ENCODE results near the gene ACOXL.

Gene ACOXL

DNA sequence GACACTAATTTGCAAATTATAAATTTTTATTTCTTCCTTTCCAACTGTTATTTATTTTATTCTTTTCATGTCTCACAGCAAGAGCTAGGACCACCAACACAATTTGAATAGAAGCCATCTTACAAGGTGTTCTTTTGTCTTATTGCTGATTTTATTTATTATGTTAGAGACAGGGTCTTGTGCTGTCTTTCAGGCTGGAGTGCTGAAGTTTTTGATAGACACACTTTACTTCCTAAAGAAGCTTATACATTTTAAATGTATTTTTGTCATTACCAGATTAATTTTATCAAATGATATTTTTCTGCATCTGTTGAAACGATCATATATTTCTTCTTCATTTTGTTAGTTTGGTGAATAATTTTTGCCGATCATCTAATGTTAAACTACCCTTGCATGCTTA is 258.1 kb downstream of the ACOXL start:
- ChIA-PET CTCF (no interaction called here), POLR2A (ENCODE audit: low non-redundant PET) (no interaction called here)
- DNase-seq (ENCODE audit: low spot score) = no peak
- TF ChIP-seq, protein P1, sequence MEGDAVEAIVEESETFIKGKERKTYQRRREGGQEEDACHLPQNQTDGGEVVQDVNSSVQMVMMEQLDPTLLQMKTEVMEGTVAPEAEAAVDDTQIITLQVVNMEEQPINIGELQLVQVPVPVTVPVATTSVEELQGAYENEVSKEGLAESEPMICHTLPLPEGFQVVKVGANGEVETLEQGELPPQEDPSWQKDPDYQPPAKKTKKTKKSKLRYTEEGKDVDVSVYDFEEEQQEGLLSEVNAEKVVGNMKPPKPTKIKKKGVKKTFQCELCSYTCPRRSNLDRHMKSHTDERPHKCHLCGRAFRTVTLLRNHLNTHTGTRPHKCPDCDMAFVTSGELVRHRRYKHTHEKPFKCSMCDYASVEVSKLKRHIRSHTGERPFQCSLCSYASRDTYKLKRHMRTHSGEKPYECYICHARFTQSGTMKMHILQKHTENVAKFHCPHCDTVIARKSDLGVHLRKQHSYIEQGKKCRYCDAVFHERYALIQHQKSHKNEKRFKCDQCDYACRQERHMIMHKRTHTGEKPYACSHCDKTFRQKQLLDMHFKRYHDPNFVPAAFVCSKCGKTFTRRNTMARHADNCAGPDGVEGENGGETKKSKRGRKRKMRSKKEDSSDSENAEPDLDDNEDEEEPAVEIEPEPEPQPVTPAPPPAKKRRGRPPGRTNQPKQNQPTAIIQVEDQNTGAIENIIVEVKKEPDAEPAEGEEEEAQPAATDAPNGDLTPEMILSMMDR (conservative IDR thresholded peaks at IDR 0.05; ENCODE audit: low read depth) = no peak
- H3K27ac ChIP-seq = no peak overlapping the region

DNA sequence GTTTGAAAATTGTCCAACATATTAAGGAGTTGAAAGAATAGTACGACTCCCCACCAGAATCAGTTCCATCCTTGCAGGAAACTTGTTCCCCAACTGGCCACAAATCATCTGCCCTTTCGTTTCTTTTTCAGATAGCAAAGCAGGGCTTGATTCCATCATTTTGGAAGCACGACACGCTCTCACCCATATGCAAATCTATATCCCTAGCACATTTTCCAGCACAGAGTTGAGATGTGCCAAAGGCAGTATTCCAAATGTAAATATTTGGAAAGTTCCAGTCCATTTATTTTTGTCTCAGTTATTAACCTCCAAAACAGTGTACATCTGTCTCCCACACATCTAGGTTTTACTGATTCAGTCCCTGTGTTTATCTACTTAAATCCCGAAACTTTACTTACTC is 259.5 kb downstream of the ACOXL start:
- TF ChIP-seq, protein P1 (conservative IDR thresholded peaks at IDR 0.05; ENCODE audit: low read depth) = no peak
- H3K27ac ChIP-seq = no peak overlapping the region
- ChIA-PET CTCF (no interaction called here), POLR2A (ENCODE audit: low non-redundant PET) (no interaction called here)
- DNase-seq (ENCODE audit: low spot score) = no peak

DNA sequence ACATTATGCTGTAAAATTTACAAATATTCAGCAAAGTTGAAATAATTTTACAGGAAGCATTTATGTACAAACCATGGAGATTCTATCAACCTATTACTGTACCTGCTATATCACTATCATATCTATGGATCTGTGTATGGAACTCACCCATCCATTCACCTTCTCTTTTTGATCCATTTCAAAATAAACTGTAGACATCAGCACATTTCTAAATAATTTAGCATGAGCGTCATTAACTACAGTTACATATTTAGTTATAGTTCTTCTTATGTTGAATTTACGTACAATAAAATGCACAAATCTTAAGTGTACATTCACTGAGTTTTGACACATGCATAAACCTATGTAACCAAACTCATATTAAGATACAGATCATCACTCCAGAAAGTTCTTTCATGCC is 260.5 kb downstream of the ACOXL start:
- no peak for DNase-seq (ENCODE audit: low spot score)

DNA sequence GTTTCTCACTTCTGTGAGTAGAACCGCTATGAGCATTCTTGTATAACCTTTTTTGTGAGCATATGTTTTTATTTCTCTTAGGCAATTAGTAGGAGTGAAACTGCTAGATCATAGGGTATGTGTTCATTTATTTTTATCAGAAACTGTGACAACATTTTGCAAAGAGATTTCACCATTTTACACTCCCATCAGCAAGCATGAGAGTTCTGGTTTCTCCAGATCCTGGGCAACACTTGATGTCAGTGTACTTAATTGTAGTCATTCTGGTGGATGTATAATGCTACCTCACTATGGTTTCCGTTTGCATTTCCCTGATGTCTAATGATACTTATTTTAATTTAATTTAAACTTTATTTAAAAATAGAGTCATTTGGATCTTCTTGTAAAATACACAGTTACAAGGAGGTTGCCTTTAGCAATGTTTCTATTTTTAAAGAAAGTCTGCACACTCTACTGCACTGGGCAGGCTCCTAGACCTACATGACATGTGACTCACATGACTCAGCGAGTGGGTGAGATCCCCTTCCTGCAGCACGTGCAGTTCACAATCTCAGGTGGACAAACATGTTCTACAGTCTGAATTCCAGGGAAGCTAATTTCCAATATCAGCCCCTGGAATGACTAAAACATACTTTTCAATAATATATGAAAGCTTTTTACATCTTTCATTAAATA is 261.3 kb downstream of the ACOXL start:
- DNase-seq (ENCODE audit: low spot score) = peak; percentile 19
- TF ChIP-seq, protein P1 (conservative IDR thresholded peaks at IDR 0.05; ENCODE audit: low read depth) = no peak
- CTCF ChIA-PET = no interaction called here

More for the DNA sequence above, 260.5 kb downstream of the ACOXL start:
- CTCF ChIA-PET = no interaction called here
- TF ChIP-seq, protein P1 (conservative IDR thresholded peaks at IDR 0.05; ENCODE audit: low read depth) = no peak
- POLR2A ChIA-PET (ENCODE audit: low non-redundant PET) = no interaction called here
- no peak overlapping the region for H3K27ac ChIP-seq

DNA sequence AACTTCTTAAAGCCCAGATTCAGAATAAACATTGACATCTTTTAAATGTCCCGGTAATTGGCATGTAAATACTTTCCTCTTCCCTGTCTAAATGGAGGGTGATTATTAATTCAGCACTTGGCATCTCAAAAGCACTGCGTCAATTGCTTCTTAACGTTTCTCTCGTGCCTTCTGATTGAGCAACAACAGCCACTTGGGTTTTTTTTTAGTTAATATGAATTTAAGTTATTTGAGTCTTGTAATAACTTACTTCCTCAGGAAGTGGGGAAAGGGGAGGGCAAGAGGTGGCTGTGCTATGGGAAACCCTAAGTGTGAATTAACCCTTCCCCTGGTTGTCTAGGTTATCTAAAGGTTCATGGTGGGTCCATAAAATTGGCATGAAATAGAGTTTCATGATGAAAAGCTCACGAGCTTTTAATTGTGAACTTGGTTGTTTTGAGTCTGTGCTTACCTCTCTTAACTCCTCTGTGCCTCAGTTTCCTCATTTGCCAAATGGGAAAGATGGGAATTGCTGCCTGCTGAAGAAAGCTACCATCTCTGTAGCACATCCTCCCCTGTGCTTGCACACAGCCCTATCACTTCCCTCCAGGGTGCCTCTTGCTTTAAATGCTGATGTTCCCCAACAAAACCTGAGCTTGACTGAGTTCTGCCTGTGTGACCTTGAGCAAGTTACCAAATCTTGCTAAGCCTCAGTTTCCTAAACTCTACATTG is 262.0 kb downstream of the ACOXL start:
- TF ChIP-seq, protein P1 (conservative IDR thresholded peaks at IDR 0.05; ENCODE audit: low read depth) = no peak
- ChIA-PET CTCF (no interaction called here), POLR2A (ENCODE audit: low non-redundant PET) (no interaction called here)
- no peak for DNase-seq (ENCODE audit: low spot score)
- H3K27ac ChIP-seq = no peak overlapping the region

More for the DNA sequence above, 261.3 kb downstream of the ACOXL start:
- no peak overlapping the region for H3K27ac ChIP-seq
- POLR2A ChIA-PET (ENCODE audit: low non-redundant PET) = no interaction called here

DNA sequence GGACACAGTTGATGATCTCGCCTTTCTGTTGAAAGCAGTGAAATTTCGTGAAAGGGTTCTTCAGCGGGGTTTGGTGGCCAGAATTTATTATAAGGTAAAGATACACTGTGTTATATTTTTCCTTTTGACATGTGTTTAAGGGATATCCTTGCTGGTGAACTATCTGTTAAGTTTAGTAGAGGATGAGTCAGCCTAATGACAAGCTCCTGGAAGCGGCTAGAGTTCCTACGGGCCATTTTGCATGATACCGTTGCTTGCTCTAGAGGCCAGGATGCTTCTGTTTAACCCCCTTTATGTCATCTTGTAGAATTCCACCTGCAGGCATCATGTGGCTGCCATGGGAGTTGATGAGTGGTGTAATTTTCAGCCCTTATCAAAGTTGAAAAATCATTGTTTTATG is 263.5 kb downstream of the ACOXL start:
- H3K27ac ChIP-seq = no peak overlapping the region
- CTCF ChIA-PET = interaction anchor here (0.7 kb wide), 1 partner anchor 10 kb away, joined by 3 read pairs; no protein-coding TSS in a partner anchor
- POLR2A ChIA-PET (ENCODE audit: low non-redundant PET) = no interaction called here
- DNase-seq (ENCODE audit: low spot score) = no peak
- TF ChIP-seq, protein P1 (conservative IDR thresholded peaks at IDR 0.05; ENCODE audit: low read depth) = no peak

Measured in RWPE1 (cell line).